OCI-LY1 (cell line): ENCODE results near the gene TPRG1.

Source experiments
- H2AFZ ChIP-seq: fragments of 200-600 bp; sonication (generic), shearing (Covaris generic); 2 replicates; pipeline ENCODE4 v1.6.0; 2014; ENCODE audit warnings: antibody characterized with exemption, mild to moderate bottlenecking, low read length
- H3F3A ChIP-seq: fragments of 200-600 bp; sonication (generic), shearing (Covaris generic); 2 replicates; pipeline ENCODE4 v1.6.0; 2014; ENCODE audit warnings: mild to moderate bottlenecking, antibody characterized with exemption, low read length, moderate library complexity; ENCODE audit not compliant: insufficient read depth
- H3K27ac ChIP-seq: fragments of 200-600 bp; sonication (generic); 2 replicates; pipeline ENCODE4 v1.5.1; 2014; ENCODE audit warnings: low read length, mixed run types, mild to moderate bottlenecking, low read depth; ENCODE audit not compliant: poor library complexity, severe bottlenecking
- H3K27me3 ChIP-seq: fragments of 200-600 bp; sonication (generic); 2 replicates; pipeline ENCODE4 v1.6.0; 2014; ENCODE audit warnings: antibody characterized with exemption, mild to moderate bottlenecking, low read length, moderate library complexity; ENCODE audit not compliant: insufficient read depth
- H3K36me3 ChIP-seq: fragments of 200-600 bp; sonication (generic); 2 replicates; pipeline ENCODE4 v1.6.1; 2014; ENCODE audit warnings: mild to moderate bottlenecking, antibody characterized with exemption, low read length, moderate library complexity, mixed read lengths; ENCODE audit not compliant: insufficient read depth
- H3K4me1 ChIP-seq: fragments of 200-600 bp; sonication (generic); 2 replicates; pipeline ENCODE4 v1.5.1; 2014; ENCODE audit warnings: mild to moderate bottlenecking, low read length, moderate library complexity; ENCODE audit not compliant: insufficient read depth, severe bottlenecking
- H3K4me2 ChIP-seq: fragments of 200-600 bp; sonication (generic), shearing (Covaris generic); 2 replicates; pipeline ENCODE4 v1.6.1; 2014; ENCODE audit warnings: low read length
- H3K4me3 ChIP-seq: fragments of 200-600 bp; sonication (generic); 2 replicates; pipeline ENCODE4 v1.5.1; 2014; ENCODE audit warnings: low read length, low read depth, mild to moderate bottlenecking, mixed read lengths; ENCODE audit not compliant: poor library complexity, severe bottlenecking
- H3K79me2 ChIP-seq: fragments of 200-600 bp; shearing (Covaris generic); 2 replicates; pipeline ENCODE4 v1.6.1; 2016; ENCODE audit warnings: mixed run types, low read length, mixed read lengths; ENCODE audit not compliant: insufficient read depth
- H3K9ac ChIP-seq: fragments of 200-600 bp; sonication (generic), shearing (Covaris generic); 2 replicates; pipeline ENCODE4 v1.6.1; 2014; ENCODE audit warnings: mild to moderate bottlenecking, low read length, mixed read lengths
- H3K9me2 ChIP-seq: fragments of 200-600 bp; sonication (generic), shearing (Covaris generic); 2 replicates; pipeline ENCODE4 v1.6.1; 2014; ENCODE audit warnings: low read depth, mild to moderate bottlenecking, low read length, mixed read lengths
- H3K9me3 ChIP-seq: fragments of 200-600 bp; shearing (Covaris generic); 2 replicates; pipeline ENCODE4 v1.6.1; 2014; ENCODE audit warnings: low read length, mixed read lengths
- H4K20me1 ChIP-seq: fragments of 200-600 bp; sonication (generic), shearing (Covaris generic); 2 replicates; pipeline ENCODE4 v1.6.0; 2016; ENCODE audit warnings: mild to moderate bottlenecking, low read length; ENCODE audit not compliant: insufficient read depth
- EZH2 ChIP-seq: fragments of 200-600 bp; sonication (generic), shearing (Covaris generic); IDR thresholded peaks from 2 replicates; pipeline ENCODE4 v1.8.0; 2017; ENCODE audit warnings: borderline replicate concordance, mixed run types, mild to moderate bottlenecking, antibody characterized with exemption, low read length, moderate library complexity, mixed read lengths
- TF ChIP-seq, protein P1 (sequence below): fragments of 200-600 bp; sonication (generic), shearing (Covaris generic); IDR thresholded peaks from 2 replicates; pipeline ENCODE4 v1.5.1; 2017; ENCODE audit warnings: mild to moderate bottlenecking, antibody characterized with exemption, low read length, moderate library complexity, mixed read lengths

The TPRG1 gene

DNA sequence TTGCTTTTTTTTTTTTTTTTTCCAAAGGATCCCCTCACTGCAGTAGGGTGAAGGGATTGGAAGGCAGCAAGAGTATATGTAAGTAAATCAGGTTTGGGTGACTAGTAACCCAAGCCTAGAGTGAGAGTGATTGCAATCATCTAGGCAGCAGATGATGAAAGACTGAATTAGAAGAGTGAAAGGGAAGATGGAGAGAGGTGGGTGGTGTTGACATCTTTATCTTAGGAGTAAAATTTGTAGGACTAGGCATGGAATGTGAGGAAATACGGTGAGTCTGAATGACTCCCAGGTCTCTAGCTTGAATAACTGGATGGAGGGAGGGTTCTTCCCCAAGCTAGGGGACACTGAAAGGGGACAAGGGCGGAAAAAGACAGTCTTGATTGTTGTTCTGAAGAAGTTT is 63.4 kb downstream of the TPRG1 start:
- no peaks in the 10 kb centered on the region for H3K27me3 ChIP-seq
- no peak overlapping the region for H2AFZ ChIP-seq
- H3K79me2 ChIP-seq: no peaks in the 10 kb centered on the region
- no peaks in the 10 kb centered on the region for H4K20me1 ChIP-seq
- TF ChIP-seq, protein P1, sequence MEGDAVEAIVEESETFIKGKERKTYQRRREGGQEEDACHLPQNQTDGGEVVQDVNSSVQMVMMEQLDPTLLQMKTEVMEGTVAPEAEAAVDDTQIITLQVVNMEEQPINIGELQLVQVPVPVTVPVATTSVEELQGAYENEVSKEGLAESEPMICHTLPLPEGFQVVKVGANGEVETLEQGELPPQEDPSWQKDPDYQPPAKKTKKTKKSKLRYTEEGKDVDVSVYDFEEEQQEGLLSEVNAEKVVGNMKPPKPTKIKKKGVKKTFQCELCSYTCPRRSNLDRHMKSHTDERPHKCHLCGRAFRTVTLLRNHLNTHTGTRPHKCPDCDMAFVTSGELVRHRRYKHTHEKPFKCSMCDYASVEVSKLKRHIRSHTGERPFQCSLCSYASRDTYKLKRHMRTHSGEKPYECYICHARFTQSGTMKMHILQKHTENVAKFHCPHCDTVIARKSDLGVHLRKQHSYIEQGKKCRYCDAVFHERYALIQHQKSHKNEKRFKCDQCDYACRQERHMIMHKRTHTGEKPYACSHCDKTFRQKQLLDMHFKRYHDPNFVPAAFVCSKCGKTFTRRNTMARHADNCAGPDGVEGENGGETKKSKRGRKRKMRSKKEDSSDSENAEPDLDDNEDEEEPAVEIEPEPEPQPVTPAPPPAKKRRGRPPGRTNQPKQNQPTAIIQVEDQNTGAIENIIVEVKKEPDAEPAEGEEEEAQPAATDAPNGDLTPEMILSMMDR: no peak
- TF ChIP-seq EZH2: no peak
- H3F3A ChIP-seq: no peaks in the 10 kb centered on the region
- no peaks in the 10 kb centered on the region for H3K9me2 ChIP-seq
- H3K4me2 ChIP-seq: no peak overlapping the region
- H3K4me1 ChIP-seq: no peaks in the 10 kb centered on the region
- H3K27ac ChIP-seq: no peak overlapping the region
- no peak overlapping the region for H3K4me3 ChIP-seq
- H3K9me3 ChIP-seq: no peaks in the 10 kb centered on the region
- H3K36me3 ChIP-seq: no peaks in the 10 kb centered on the region
- H3K9ac ChIP-seq: no peak overlapping the region

DNA sequence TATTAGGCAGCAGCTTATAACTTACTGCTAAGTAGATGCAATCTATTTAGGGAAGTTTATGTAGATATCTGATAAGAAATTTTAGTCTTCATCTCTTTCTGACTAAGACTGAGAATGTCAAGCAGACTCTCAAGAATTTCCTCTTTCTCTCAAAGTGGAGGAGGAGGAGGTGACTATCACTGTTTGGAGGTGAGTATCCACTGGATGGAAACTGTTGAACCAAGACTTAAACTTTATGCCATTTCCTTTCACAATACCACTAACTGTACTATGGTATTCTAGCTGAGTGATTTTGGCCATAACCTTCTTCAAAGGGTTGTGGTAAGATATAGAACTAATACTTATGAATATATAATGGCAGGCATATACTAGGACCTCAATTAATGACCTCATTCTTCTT is 64.6 kb downstream of the TPRG1 start:
- no peaks in the 10 kb centered on the region for H3K9me2 ChIP-seq
- no peaks in the 10 kb centered on the region for H3K27me3 ChIP-seq
- H3K9ac ChIP-seq: no peak overlapping the region
- H3K4me1 ChIP-seq: no peaks in the 10 kb centered on the region
- H4K20me1 ChIP-seq: no peaks in the 10 kb centered on the region
- H3F3A ChIP-seq: no peaks in the 10 kb centered on the region
- no peak overlapping the region for H2AFZ ChIP-seq
- H3K79me2 ChIP-seq: no peaks in the 10 kb centered on the region
- H3K4me3 ChIP-seq: no peak overlapping the region
- H3K9me3 ChIP-seq: no peaks in the 10 kb centered on the region
- no peaks in the 10 kb centered on the region for H3K36me3 ChIP-seq
- H3K27ac ChIP-seq: no peak overlapping the region
- no peak overlapping the region for H3K4me2 ChIP-seq
- TF ChIP-seq, protein P1: no peak
- no peak for TF ChIP-seq EZH2

DNA sequence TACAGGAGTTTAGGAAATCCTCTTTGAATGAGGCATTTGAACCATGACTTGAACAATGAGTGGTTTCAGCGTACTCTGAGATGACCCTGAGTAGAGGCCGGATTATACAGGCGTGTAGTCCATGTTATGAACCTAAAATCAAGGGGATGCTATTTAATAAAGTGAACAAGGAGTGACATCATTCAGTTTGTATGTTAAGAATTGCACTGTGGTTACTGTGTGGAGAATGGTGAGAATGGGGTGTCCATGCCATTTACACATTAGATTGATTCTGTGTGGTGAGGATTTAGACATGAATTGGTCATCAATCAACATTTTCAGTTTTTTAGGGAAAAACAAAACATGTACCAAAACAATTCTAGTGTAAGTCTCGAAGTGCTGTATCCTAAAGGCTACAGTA is 65.8 kb downstream of the TPRG1 start:
- no peaks in the 10 kb centered on the region for H3K9me3 ChIP-seq
- no peak overlapping the region for H3K4me3 ChIP-seq
- no peak overlapping the region for H3K4me2 ChIP-seq
- H4K20me1 ChIP-seq: no peaks in the 10 kb centered on the region
- TF ChIP-seq EZH2: no peak
- TF ChIP-seq, protein P1: no peak
- H3K9ac ChIP-seq: no peak overlapping the region
- H3K4me1 ChIP-seq: no peaks in the 10 kb centered on the region
- H3K36me3 ChIP-seq: no peaks in the 10 kb centered on the region
- no peak overlapping the region for H2AFZ ChIP-seq
- H3K9me2 ChIP-seq: no peaks in the 10 kb centered on the region
- no peaks in the 10 kb centered on the region for H3K27me3 ChIP-seq
- H3K79me2 ChIP-seq: no peaks in the 10 kb centered on the region
- no peaks in the 10 kb centered on the region for H3F3A ChIP-seq
- no peak overlapping the region for H3K27ac ChIP-seq
